GM12801 (cell line): ENCODE data around the gene RUNX2.

ENCODE experiments used
- CTCF ChIP-seq: IDR thresholded peaks from one replicate; pipeline ENCODE4 v1.5.1; 2011; ENCODE audit warnings: control low read depth; ENCODE audit not compliant: insufficient read length; ENCODE audit errors: extremely low read depth

The RUNX2 gene

GRCh38 chr6:45502456-45502855 lies 174.3 kb downstream of the RUNX2 start:
- no peak for TF ChIP-seq CTCF

DNA sequence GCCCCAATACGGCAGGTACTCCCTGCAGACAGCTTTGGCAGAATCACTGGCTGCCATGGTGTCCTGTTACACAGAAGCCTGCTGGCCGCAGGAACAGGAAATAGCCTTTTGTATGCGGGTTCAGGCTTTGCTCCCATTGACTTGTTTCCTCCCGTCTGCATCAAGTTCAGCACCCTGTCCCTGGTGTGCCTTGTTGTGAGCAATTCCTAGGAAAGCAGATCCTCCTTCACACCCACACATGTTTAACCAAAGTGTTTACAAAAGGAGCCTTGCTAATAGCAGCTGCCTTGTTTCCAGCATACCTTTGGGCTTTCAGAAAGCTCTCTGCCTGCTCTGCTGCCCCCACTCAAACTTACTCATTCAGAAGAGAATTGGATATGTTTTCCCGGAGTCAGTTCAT lies 176.8 kb downstream of the RUNX2 start:
- no peak for TF ChIP-seq CTCF

DNA sequence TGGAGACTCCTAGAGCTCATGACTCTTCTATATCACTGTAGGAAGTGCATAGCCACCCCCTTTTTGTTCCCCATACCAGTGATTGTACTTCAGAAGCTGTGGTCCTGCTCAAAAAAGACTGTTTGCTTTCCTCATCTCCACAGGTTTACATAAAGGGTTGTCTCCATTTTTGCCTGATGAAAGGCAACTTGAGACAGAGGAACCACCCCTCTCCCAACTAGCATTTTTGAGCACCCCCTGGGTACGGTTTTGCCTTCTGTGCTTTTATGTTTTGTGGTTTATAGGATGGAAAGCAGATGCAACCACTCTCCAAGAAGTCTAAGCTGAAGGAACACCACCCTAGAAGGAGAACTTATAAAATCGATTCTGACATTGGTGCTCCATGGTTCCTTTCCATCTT lies 177.3 kb downstream of the RUNX2 start:
- TF ChIP-seq CTCF, result no peak

DNA sequence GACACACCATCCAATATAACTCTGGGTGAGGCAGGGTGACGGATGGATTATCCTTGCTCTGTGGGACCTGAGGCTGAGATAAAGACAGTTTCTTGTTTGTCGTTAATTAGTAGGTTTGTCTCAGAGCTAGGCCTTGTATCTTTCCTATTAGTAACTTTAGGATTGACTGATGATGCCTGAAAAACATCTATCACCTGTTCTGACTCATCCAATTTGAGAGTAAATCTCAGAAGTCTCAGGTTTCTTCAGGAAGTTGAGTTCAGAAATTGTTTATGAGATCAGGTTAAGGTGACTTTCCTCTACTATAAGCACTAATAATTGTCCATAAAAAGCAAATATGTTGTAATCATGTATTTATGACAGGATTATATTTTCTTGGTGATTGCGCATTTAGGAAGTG lies 179.1 kb downstream of the RUNX2 start:
- TF ChIP-seq CTCF, result no peak

- no peak for TF ChIP-seq CTCF
Observed at GRCh38 chr6:45509426-45509825, 181.3 kb downstream of the RUNX2 start.

DNA sequence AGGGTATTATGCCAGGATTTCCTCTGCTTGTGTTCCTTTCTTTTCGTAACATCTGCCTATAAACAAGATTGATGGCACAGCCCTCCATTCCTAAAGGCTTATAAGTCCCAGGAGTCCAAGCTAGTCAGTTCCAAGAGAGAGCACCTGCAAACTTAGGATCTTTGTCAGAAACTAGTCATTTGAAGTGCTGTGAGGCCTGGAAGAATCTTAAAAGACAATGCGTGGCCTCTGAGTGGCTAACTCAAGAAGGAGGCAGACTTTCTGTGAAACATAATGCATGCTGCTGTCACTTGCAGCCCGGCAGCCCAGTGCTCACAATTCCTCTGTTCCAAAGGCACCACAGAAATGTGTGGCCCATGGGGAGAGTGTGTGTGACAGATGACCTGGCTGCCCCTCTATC lies 184.6 kb downstream of the RUNX2 start:
- TF ChIP-seq CTCF, result no peak

GRCh38 chr6:45513213-45513618 lies 185.1 kb downstream of the RUNX2 start:
- no peak for TF ChIP-seq CTCF

DNA sequence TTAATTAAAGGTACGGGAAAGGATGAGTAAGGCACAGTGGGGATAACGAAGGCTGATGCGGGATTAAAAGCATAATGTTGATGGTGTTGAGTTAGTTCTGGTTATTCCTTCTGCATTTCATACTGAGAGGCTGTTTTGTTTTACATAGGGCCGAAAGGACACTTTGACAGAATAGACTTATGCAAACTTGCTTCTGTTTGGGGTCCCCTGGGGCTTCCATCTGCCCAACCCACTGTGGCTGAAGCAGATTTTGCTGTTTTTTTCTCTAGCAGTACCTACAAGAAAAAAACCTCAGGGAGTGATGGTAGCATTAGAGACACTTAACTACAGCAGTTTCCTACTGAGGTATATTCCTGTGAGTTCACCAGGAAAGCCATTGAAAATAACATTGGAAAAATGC lies 185.7 kb downstream of the RUNX2 start:
- TF ChIP-seq CTCF, result no peak
